ENCODE measurements around the gene VAPB.

VAPB gene

GRCh38 chr20:58377766-58378401 is 11.1 kb upstream of the VAPB start:
- in situ Hi-C loops (cut with HindIII; ENCODE audit: low sequenced_read_pairs), result no loop called here

- in situ Hi-C loops (cut with HindIII; ENCODE audit: low sequenced_read_pairs), result no loop called here
Measured at GRCh38 chr20:58378704-58379103, 10.3 kb upstream of the VAPB start.

GRCh38 chr20:58381627-58382026 is 7.4 kb upstream of the VAPB start:
- in situ Hi-C loops (cut with HindIII; ENCODE audit: low sequenced_read_pairs), result no loop called here

GRCh38 chr20:58382096-58382495 is 6.9 kb upstream of the VAPB start:
- in situ Hi-C loops (cut with HindIII; ENCODE audit: low sequenced_read_pairs), result no loop called here

GRCh38 chr20:58384821-58385220 is 4.2 kb upstream of the VAPB start:
- in situ Hi-C loops (cut with HindIII; ENCODE audit: low sequenced_read_pairs), result no loop called here

- in situ Hi-C loops (cut with HindIII; ENCODE audit: low sequenced_read_pairs), result no loop called here
Measured at GRCh38 chr20:58388028-58388601, 914 bp upstream of the VAPB start.

- in situ Hi-C loops (cut with HindIII; ENCODE audit: low sequenced_read_pairs), result no loop called here
Measured at GRCh38 chr20:58389324-58389967, 417 bp downstream of the VAPB start.

GRCh38 chr20:58389968-58390658 is 1.1 kb downstream of the VAPB start:
- in situ Hi-C loops (cut with HindIII; ENCODE audit: low sequenced_read_pairs), result no loop called here

- in situ Hi-C loops (cut with HindIII; ENCODE audit: low sequenced_read_pairs), result no loop called here
Measured at GRCh38 chr20:58390659-58391035, 1.6 kb downstream of the VAPB start.

GRCh38 chr20:58392286-58392685 is 3.3 kb downstream of the VAPB start:
- in situ Hi-C loops (cut with HindIII; ENCODE audit: low sequenced_read_pairs), result no loop called here

GRCh38 chr20:58393299-58393698 is 4.3 kb downstream of the VAPB start:
- in situ Hi-C loops (cut with HindIII; ENCODE audit: low sequenced_read_pairs), result no loop called here

- in situ Hi-C loops (cut with HindIII; ENCODE audit: low sequenced_read_pairs), result no loop called here
Measured at GRCh38 chr20:58394801-58395200, 5.8 kb downstream of the VAPB start.

- in situ Hi-C loops (cut with HindIII; ENCODE audit: low sequenced_read_pairs), result no loop called here
Measured at GRCh38 chr20:58395604-58396003, 6.6 kb downstream of the VAPB start.

GRCh38 chr20:58397429-58397828 is 8.4 kb downstream of the VAPB start:
- in situ Hi-C loops (cut with HindIII; ENCODE audit: low sequenced_read_pairs), result no loop called here

GRCh38 chr20:58398254-58398653 is 9.2 kb downstream of the VAPB start:
- in situ Hi-C loops (cut with HindIII; ENCODE audit: low sequenced_read_pairs), result no loop called here

- in situ Hi-C loops (cut with HindIII; ENCODE audit: low sequenced_read_pairs), result loop anchor here (25.0 kb wide), 1 partner anchor 163 kb away; the partner anchor contains the start of gene ANKRD60
Measured at GRCh38 chr20:58399926-58400325, 10.9 kb downstream of the VAPB start.

- in situ Hi-C loops (cut with HindIII; ENCODE audit: low sequenced_read_pairs), result loop anchor here (25.0 kb wide), 1 partner anchor 164 kb away; the partner anchor contains the start of gene ANKRD60
Measured at GRCh38 chr20:58401162-58401561, 12.1 kb downstream of the VAPB start.

- in situ Hi-C loops (cut with HindIII; ENCODE audit: low sequenced_read_pairs), result loop anchor here (25.0 kb wide), 1 partner anchor 165 kb away; the partner anchor contains the start of gene ANKRD60
Measured at GRCh38 chr20:58402305-58402704, 13.3 kb downstream of the VAPB start.

GRCh38 chr20:58402827-58403226 is 13.8 kb downstream of the VAPB start:
- in situ Hi-C loops (cut with HindIII; ENCODE audit: low sequenced_read_pairs), result loop anchor here (25.0 kb wide), 1 partner anchor 166 kb away; the partner anchor contains the start of gene ANKRD60

- in situ Hi-C loops (cut with HindIII; ENCODE audit: low sequenced_read_pairs), result loop anchor here (25.0 kb wide), 1 partner anchor 166 kb away; the partner anchor contains the start of gene ANKRD60
Measured at GRCh38 chr20:58403272-58403671, 14.2 kb downstream of the VAPB start.

Measured in DLD1 (cell line).